ENCODE measurements around the gene CDH23.

The CDH23 gene

DNA sequence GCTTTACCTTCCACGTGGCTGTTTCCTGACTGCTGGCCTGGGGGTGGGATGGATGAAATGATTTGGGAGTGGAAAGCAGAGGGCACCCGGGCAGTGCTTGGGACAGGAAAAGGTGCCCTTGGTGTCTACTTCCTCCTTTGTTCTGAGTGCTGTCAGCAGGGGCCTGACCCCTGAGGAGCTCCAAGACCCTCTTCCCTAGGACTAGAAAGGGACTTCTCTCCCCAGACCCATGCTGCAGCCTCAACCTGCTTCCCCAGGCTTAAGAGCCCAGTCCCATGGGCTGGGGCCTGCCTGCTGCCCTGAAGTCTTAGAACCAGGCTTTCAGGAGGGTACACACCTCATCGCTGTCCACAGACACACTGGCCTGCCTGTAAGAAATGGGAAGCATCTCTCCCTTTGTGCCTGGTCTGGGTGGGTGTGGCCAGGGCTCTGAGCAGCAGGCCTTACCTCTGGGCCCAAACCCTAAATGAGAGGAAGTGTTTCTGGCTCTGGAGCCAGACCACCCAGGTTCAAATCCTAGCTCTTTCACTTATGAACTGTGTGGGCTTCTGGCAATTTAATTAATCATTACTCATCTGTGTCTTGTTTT lies 12.9 kb downstream of the CDH23 start:
- Histone ChIP-seq H3K36me3 (ENCODE audit: control insufficient read depth, low read length) (no peaks in the 10 kb centered on the region), H4K20me1 (ENCODE audit: control insufficient read depth, insufficient read depth, low read depth, low read length) (no peaks in the 10 kb centered on the region), H3K4me3 (ENCODE audit: low read length) (no peak overlapping the region), H3K27ac (ENCODE audit: low read depth, low read length) (no peak overlapping the region), H3K79me2 (ENCODE audit: control insufficient read depth, low read length) (no peaks in the 10 kb centered on the region), H3F3A (ENCODE audit: control insufficient read depth, insufficient read depth) (no peaks in the 10 kb centered on the region), H3K4me2 (ENCODE audit: low read length) (no peak overlapping the region), H3K9me3 (ENCODE audit: control insufficient read depth, insufficient read depth, low read length) (no peaks in the 10 kb centered on the region), H3K27me3 (ENCODE audit: control insufficient read depth, low read length) (0 out of 2 replicates have a peak, but pooled peaks cover 4% of the 10 kb centered on the region), H3K4me1 (ENCODE audit: control insufficient read depth, low read length) (no peaks in the 10 kb centered on the region), H3K9me2 (replicated peaks; ENCODE audit: control insufficient read depth, low read length) (no peaks in the 10 kb centered on the region)
- TF ChIP-seq EZH2phosphoT487 (IDR thresholded peaks at IDR 0.05; ENCODE audit: borderline replicate concordance, low read length), result no peak
- TF ChIP-seq, protein P1, sequence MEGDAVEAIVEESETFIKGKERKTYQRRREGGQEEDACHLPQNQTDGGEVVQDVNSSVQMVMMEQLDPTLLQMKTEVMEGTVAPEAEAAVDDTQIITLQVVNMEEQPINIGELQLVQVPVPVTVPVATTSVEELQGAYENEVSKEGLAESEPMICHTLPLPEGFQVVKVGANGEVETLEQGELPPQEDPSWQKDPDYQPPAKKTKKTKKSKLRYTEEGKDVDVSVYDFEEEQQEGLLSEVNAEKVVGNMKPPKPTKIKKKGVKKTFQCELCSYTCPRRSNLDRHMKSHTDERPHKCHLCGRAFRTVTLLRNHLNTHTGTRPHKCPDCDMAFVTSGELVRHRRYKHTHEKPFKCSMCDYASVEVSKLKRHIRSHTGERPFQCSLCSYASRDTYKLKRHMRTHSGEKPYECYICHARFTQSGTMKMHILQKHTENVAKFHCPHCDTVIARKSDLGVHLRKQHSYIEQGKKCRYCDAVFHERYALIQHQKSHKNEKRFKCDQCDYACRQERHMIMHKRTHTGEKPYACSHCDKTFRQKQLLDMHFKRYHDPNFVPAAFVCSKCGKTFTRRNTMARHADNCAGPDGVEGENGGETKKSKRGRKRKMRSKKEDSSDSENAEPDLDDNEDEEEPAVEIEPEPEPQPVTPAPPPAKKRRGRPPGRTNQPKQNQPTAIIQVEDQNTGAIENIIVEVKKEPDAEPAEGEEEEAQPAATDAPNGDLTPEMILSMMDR (IDR thresholded peaks at IDR 0.05; ENCODE audit: low read depth, low read length, poor library complexity, severe bottlenecking), result no peak

DNA sequence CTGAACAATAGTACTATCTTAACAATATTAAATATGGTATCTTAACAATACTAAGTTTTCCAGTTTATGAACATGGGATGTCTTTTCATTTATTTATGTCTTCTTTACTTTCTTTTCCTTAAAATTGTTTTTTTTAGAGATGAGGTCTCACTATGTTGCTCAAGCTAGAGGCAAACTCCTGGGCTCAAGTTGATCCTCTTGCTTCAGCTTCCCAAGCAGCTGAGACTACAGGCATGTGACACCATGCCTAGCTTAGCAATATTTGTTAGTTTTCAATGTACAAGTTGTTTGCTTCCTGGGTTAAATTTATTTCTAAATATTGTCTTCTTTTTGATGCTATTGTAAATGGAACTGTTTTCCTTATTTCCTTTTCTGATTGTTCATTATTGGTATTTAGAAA lies 16.9 kb downstream of the CDH23 start:
- no peak overlapping the region for H3K27ac ChIP-seq (ENCODE audit: low read depth, low read length)
- no peaks in the 10 kb centered on the region for H4K20me1 ChIP-seq (ENCODE audit: control insufficient read depth, insufficient read depth, low read depth, low read length)
- no peaks in the 10 kb centered on the region for H3K79me2 ChIP-seq (ENCODE audit: control insufficient read depth, low read length)
- no peak for TF ChIP-seq EZH2phosphoT487 (IDR thresholded peaks at IDR 0.05; ENCODE audit: borderline replicate concordance, low read length)
- TF ChIP-seq, protein P1 (IDR thresholded peaks at IDR 0.05; ENCODE audit: low read depth, low read length, poor library complexity, severe bottlenecking), result no peak
- no peaks in the 10 kb centered on the region; the same call in 1 of the 2 replicates for H3K9me3 ChIP-seq (ENCODE audit: control insufficient read depth, insufficient read depth, low read length)
- H3K27me3 ChIP-seq (ENCODE audit: control insufficient read depth, low read length), result peaks cover 7% of the 10 kb centered on the region; the same call in 1 of the 2 replicates
- H3K4me3 ChIP-seq (ENCODE audit: low read length), result no peak overlapping the region
- no peaks in the 10 kb centered on the region for H3K4me1 ChIP-seq (ENCODE audit: control insufficient read depth, low read length)
- no peak overlapping the region for H3K4me2 ChIP-seq (ENCODE audit: low read length)
- no peaks in the 10 kb centered on the region for H3K9me2 ChIP-seq (replicated peaks; ENCODE audit: control insufficient read depth, low read length)
- H3K36me3 ChIP-seq (ENCODE audit: control insufficient read depth, low read length), result no peaks in the 10 kb centered on the region
- no peaks in the 10 kb centered on the region for H3F3A ChIP-seq (ENCODE audit: control insufficient read depth, insufficient read depth)

DNA sequence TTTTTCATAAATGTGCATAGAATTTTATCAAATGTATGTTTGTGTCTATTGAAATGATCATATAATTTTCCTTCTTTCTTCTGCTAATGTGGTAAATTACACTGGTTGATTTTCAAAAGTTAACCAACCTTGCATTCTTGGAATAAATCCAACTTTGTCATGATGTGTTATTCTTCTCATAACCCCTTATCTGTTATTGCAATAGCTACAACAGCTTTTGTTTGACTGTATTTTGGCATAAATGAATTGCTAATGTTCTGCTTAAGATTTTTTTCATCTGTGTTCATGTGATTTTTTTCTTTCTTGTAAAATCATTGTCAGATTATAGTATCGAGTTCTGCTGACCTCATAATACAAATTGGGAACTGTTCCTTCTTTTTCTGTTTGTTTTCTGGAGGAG lies 17.6 kb downstream of the CDH23 start:
- Histone ChIP-seq H3K4me3 (ENCODE audit: low read length) (no peak overlapping the region), H3K27me3 (ENCODE audit: control insufficient read depth, low read length) (peaks cover 7% of the 10 kb centered on the region; the same call in 1 of the 2 replicates), H4K20me1 (ENCODE audit: control insufficient read depth, insufficient read depth, low read depth, low read length) (no peaks in the 10 kb centered on the region), H3K4me2 (ENCODE audit: low read length) (no peak overlapping the region), H3K36me3 (ENCODE audit: control insufficient read depth, low read length) (no peaks in the 10 kb centered on the region), H3K79me2 (ENCODE audit: control insufficient read depth, low read length) (no peaks in the 10 kb centered on the region), H3K9me2 (replicated peaks; ENCODE audit: control insufficient read depth, low read length) (no peaks in the 10 kb centered on the region), H3F3A (ENCODE audit: control insufficient read depth, insufficient read depth) (no peaks in the 10 kb centered on the region), H3K9me3 (ENCODE audit: control insufficient read depth, insufficient read depth, low read length) (no peaks in the 10 kb centered on the region; the same call in 1 of the 2 replicates), H3K27ac (ENCODE audit: low read depth, low read length) (no peak overlapping the region), H3K4me1 (ENCODE audit: control insufficient read depth, low read length) (no peaks in the 10 kb centered on the region)
- TF ChIP-seq EZH2phosphoT487 (IDR thresholded peaks at IDR 0.05; ENCODE audit: borderline replicate concordance, low read length), result no peak
- TF ChIP-seq, protein P1 (IDR thresholded peaks at IDR 0.05; ENCODE audit: low read depth, low read length, poor library complexity, severe bottlenecking), result no peak
